AML-193 (cell line): ENCODE results near the gene MERTK.

Experiments
- DNase-seq, 2 experiments: peaks; one replicate each; lab custom pipeline; 2025; lab: John Stamatoyannopoulos, UW

The MERTK gene

DNA sequence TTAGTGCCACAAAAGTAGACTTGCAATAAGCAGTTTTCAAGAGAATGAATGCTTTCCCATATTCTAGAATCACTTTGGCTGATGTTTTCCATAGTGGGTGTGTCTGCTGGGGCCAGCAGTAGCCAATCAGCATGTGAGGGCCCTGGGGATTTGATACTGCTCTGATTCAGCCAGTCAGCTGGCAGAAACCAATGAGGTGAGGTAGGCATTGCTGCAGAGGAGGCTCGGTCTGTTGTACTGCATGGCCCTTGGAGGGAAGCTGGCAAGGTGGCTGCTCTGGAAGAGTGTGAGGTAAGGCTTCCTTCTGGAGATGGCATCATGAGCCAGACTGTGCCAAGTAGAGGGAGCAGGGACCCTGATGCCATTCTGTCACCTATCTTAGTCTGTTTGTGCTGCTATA, 179.4 kb downstream of the MERTK start:
- no peak for DNase-seq
